Tibial artery (tissue), 4 donors: ENCODE measurements around the gene TMEM202.

Source experiments
- DNase-seq, 2 donors: peaks; one replicate each; pipeline ENCODE4 v3.0.0-alpha.2; 2019
- H3K27ac ChIP-seq, 2 donors: fragments of 200-600 bp; sonication (generic) in 1 of 2; 1 replicate in 1 of 2; 2 replicates in 1 of 2; pipeline ENCODE4 v1.5.1; 2018 to 2019; ENCODE audit warnings: mild to moderate bottlenecking in 1 of 2
- H3K27me3 ChIP-seq, 2 donors: fragments of 200-600 bp; sonication (generic) in 1 of 2; one replicate each; pipeline versions ENCODE4 v1.5.1 to v1.6.0; 2016 to 2019
- H3K36me3 ChIP-seq, 3 donors: fragments of 200-600 bp; sonication (generic) in 2 of 3; one replicate each; pipeline ENCODE4 v1.5.1; 2016 to 2019; ENCODE audit warnings: mild to moderate bottlenecking in 2 of 3
- H3K4me1 ChIP-seq, 4 donors: fragments of 200-600 bp; sonication (generic) in 2 of 4; 1 replicate in 3 of 4; 2 replicates in 1 of 4; pipeline ENCODE4 v1.5.1; 2016 to 2019
- H3K4me3 ChIP-seq, 2 donors: fragments of 200-600 bp; sonication (generic) in 1 of 2; 1 replicate in 1 of 2; 2 replicates in 1 of 2; pipeline ENCODE4 v1.5.1; 2018 to 2019; ENCODE audit warnings: mild to moderate bottlenecking in 2 of 2
- H3K9me3 ChIP-seq, 3 donors: fragments of 200-600 bp; sonication (generic) in 1 of 3; one replicate each; pipeline ENCODE4 v1.5.1; 2016 to 2019
- intact Hi-C: fragments of 100-400 bp; cut with DNase I; formaldehyde crosslinking; loops from one replicate; pipeline ENCODE4 v1.15.0; 2023; ENCODE audit warnings: low total_unique reads
- TF ChIP-seq, protein P1 (sequence below), 2 experiments: fragments of 200-600 bp in 1 of 2; fragments of 450-650 bp in 1 of 2; IDR thresholded peaks; one replicate each; pipeline ENCODE4 v1.5.1; 2017 to 2019; ENCODE audit warnings: antibody characterized with exemption in 2 of 2, mild to moderate bottlenecking in 1 of 2, moderate library complexity in 1 of 2

The TMEM202 gene

DNA sequence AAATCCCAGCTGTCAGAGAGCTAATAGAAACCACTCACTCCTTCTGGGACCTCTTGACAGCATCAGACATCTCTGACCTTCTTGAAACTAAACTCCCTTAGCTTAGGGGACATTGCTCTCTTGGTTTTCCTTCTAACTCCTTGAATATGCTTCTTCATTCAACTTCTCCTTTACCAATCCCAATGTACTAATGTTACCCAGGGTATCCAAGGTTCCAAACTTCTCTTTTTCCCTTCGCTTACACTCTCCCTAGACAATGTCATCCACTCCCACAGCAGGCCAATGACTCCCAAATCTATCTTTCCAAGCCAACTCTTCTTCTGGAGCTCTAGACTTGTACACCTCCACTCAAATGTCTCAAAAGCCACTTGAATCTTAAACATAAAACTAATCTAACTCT is 36.9 kb upstream of the TMEM202 start:
- H3K4me1 ChIP-seq = peaks cover 0 to 12% (median 1%) of the 10 kb centered on the region in 4 donors
- H3K27ac ChIP-seq = no peak overlapping the region

DNA sequence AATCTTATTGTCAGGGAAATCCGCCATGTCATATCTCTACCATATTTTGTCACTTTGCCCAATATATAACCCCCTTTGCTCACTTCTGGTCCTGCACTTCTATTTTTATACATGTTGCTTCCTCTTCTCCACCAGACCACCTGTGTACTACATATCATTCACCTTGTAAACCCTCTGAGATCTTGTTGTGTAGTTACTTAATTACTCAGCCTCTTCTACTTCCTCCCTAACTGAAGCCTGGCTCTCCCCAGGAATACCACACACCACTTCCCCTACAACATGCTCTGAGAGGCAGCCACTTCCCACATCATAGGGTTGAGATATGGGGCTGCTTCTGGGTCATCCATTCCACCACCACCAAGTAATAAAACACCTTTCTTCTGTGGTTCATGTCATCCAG is 32.3 kb upstream of the TMEM202 start:
- peaks cover 0 to 7% (median 0%) of the 10 kb centered on the region in 4 donors for H3K4me1 ChIP-seq
- H3K9me3 ChIP-seq = no peaks in the 10 kb centered on the region
- no peak for DNase-seq
- no peaks in the 10 kb centered on the region for H3K27me3 ChIP-seq
- intact Hi-C loops = no loop called here
- H3K36me3 ChIP-seq = peaks cover 0 to 20% (median 3%) of the 10 kb centered on the region in 3 donors
- TF ChIP-seq, protein P1, sequence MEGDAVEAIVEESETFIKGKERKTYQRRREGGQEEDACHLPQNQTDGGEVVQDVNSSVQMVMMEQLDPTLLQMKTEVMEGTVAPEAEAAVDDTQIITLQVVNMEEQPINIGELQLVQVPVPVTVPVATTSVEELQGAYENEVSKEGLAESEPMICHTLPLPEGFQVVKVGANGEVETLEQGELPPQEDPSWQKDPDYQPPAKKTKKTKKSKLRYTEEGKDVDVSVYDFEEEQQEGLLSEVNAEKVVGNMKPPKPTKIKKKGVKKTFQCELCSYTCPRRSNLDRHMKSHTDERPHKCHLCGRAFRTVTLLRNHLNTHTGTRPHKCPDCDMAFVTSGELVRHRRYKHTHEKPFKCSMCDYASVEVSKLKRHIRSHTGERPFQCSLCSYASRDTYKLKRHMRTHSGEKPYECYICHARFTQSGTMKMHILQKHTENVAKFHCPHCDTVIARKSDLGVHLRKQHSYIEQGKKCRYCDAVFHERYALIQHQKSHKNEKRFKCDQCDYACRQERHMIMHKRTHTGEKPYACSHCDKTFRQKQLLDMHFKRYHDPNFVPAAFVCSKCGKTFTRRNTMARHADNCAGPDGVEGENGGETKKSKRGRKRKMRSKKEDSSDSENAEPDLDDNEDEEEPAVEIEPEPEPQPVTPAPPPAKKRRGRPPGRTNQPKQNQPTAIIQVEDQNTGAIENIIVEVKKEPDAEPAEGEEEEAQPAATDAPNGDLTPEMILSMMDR (IDR thresholded peaks at IDR 0.05) = no peak
- no peak overlapping the region for H3K4me3 ChIP-seq
- no peak overlapping the region for H3K27ac ChIP-seq

More for the DNA sequence above, 36.9 kb upstream of the TMEM202 start:
- no peaks in the 10 kb centered on the region for H3K9me3 ChIP-seq
- peaks cover 7 to 11% (median 9%) of the 10 kb centered on the region in 3 donors for H3K36me3 ChIP-seq
- no peaks in the 10 kb centered on the region for H3K27me3 ChIP-seq
- no peak overlapping the region for H3K4me3 ChIP-seq
- TF ChIP-seq, protein P1 (IDR thresholded peaks at IDR 0.05) = no peak
- DNase-seq = no peak
- intact Hi-C loops = loop anchor here (5.0 kb wide), 1 partner anchor 69 kb away; no protein-coding TSS in a partner anchor

DNA sequence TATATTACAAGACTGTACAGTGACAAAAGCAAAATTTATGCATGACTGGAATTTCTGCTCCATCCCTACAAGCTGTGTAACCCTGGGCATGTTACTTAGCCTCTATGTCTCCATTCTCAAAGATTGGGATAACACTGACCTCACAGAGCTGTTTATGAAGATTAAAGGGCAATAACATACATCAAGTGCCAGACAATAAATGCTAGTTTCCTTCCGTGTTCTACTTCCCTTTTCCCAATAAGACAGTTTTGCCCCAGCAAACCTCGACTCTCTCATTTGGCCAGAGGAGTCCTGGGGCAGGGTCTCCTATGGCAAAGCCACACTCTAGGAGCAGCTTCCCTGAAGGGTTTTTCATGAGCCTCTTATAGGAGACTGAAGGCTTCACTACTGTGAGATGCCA is 29.8 kb upstream of the TMEM202 start:
- TF ChIP-seq, protein P1 (IDR thresholded peaks at IDR 0.05) = no peak
- Histone ChIP-seq H3K9me3 (no peaks in the 10 kb centered on the region), H3K4me3 (no peak overlapping the region), H3K36me3 (peaks cover 0 to 31% (median 3%) of the 10 kb centered on the region in 3 donors), H3K27me3 (no peaks in the 10 kb centered on the region), H3K27ac (no peak overlapping the region), H3K4me1 (peaks cover 0 to 13% (median 6%) of the 10 kb centered on the region in 4 donors)
- no peak for DNase-seq
- intact Hi-C loops = no loop called here

DNA sequence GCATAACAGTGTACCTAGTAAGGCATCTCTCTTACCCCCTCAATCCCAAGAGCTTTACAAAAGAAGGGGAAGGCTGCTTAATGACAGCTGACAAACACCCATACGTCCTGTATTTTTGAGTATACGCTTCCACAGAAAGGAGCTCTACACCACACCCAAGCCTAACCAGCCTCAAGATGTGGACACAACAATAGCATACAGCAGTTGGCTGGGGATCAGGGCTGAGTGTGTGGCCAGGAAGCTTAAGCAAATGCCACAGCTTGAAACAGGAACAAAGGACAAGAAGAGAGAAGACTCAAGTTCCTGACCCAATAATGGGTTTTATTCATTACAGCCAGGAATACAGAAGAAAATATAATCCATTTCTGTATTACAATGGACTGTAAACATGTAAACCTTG is 29.2 kb upstream of the TMEM202 start:
- Histone ChIP-seq H3K4me1 (peaks cover 0 to 19% (median 9%) of the 10 kb centered on the region in 4 donors), H3K36me3 (peaks cover 0 to 31% (median 3%) of the 10 kb centered on the region in 3 donors), H3K9me3 (no peaks in the 10 kb centered on the region), H3K27ac (no peak overlapping the region), H3K4me3 (no peak overlapping the region), H3K27me3 (no peaks in the 10 kb centered on the region)
- DNase-seq = peak; percentile 66 to 68
- TF ChIP-seq, protein P1 (IDR thresholded peaks at IDR 0.05) = no peak
- intact Hi-C loops = no loop called here

DNA sequence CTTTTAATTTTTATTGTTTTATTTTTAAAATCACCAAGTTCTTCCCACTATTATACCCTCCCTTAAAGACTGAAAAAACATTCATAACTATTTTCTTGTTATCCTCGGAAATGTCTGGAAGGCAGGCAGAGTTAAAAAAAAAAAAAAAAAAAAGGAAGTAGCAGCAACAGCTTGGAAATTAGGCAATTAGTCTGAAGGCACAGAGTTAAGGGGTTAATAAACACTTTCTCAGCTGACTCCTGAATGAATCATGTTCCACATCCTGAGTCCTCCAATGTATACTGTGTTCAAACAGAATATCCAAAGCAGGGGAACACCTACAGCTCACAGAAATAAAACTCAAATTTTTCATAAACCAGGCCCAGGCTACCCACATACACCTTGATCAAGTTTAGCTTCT is 28.1 kb upstream of the TMEM202 start:
- Histone ChIP-seq H3K9me3 (no peaks in the 10 kb centered on the region), H3K27ac (no peak overlapping the region), H3K36me3 (peaks cover 0 to 31% (median 3%) of the 10 kb centered on the region in 3 donors), H3K4me3 (no peak overlapping the region), H3K27me3 (no peaks in the 10 kb centered on the region), H3K4me1 (peaks cover 0 to 27% (median 17%) of the 10 kb centered on the region in 4 donors)
- no peak for DNase-seq
- intact Hi-C loops = loop anchor here (10.0 kb wide), 1 partner anchor 105 kb away; the partner anchor contains the start of gene ARIH1
- TF ChIP-seq, protein P1 (IDR thresholded peaks at IDR 0.05) = no peak
